WTC11 (cell line): ENCODE data around the gene RAD23A. TPM values are rescaled to one million over a fixed set of nuclear protein-coding genes. Genes with fewer than 3 reads are reported as not detected.
"Not testable (repeated sequence)": the region's sequence is repeated elsewhere in the genome, so short reads cannot be mapped to it uniquely, and the experiment has no call there.

ENCODE experiments used
- ATAC-seq: fragments of 200-7000 bp; cut with Tn5 transposase; 2 replicates; pipeline ENCODE4 v1.10.0; 2021; ENCODE audit warnings: mild to moderate bottlenecking, moderate library complexity
- CTCF ChIA-PET: fragments of 300-600 bp; sonication (Branson Sonifier 250); formaldehyde crosslinking; loops from one replicate; lab custom pipeline; 2021; ENCODE audit warnings: antibody characterized with exemption; lab: Charles Lee
- POLR2A ChIA-PET: fragments of 350-600 bp; sonication (Branson Sonifier 250); formaldehyde crosslinking; loops from one replicate; lab custom pipeline; 2021; ENCODE audit warnings: antibody characterized with exemption; lab: Charles Lee
- DNase-seq: peaks from one replicate; pipeline ENCODE4 v3.0.0; 2021; ENCODE audit warnings: low spot score
- H3K27ac Mint-ChIP-seq: 2 replicates; pipeline ENCODE4 v1.8.0; 2021; ENCODE audit warnings: mixed read lengths
- H3K27me3 Mint-ChIP-seq: 2 replicates; pipeline ENCODE4 v1.8.0; 2021; ENCODE audit warnings: low read depth, mild to moderate bottlenecking, moderate library complexity, mixed read lengths
- H3K36me3 Mint-ChIP-seq: 2 replicates; pipeline ENCODE4 v1.8.0; 2021; ENCODE audit warnings: mixed read lengths
- H3K4me1 Mint-ChIP-seq: 2 replicates; pipeline ENCODE4 v1.8.0; 2022; ENCODE audit warnings: mixed read lengths
- H3K4me3 Mint-ChIP-seq: 2 replicates; pipeline ENCODE4 v1.8.0; 2021; ENCODE audit warnings: mild to moderate bottlenecking, moderate library complexity, mixed read lengths
- H3K9me3 Mint-ChIP-seq: 2 replicates; pipeline ENCODE4 v1.8.0; 2021; ENCODE audit warnings: mixed read lengths
- ATF2 ChIP-seq: sonication (generic); formaldehyde crosslinking; IDR thresholded peaks from 2 replicates; pipeline ENCODE4 v1.8.1; 2022; ENCODE audit warnings: low read depth, missing genetic modification reagents, borderline replicate concordance
- CREB1 ChIP-seq: sonication (generic); formaldehyde crosslinking; IDR thresholded peaks from 2 replicates; pipeline ENCODE4 v1.8.0; 2023; ENCODE audit warnings: mild to moderate bottlenecking, missing genetic modification reagents
- E2F5 ChIP-seq: sonication (generic); formaldehyde crosslinking; IDR thresholded peaks from 2 replicates; pipeline ENCODE4 v1.8.1; 2022; ENCODE audit warnings: mild to moderate bottlenecking, moderate library complexity, missing genetic modification reagents
- ELF4 ChIP-seq: sonication (generic); formaldehyde crosslinking; IDR thresholded peaks from 2 replicates; pipeline ENCODE4 v1.8.1; 2022; ENCODE audit warnings: low read depth, mild to moderate bottlenecking, moderate library complexity, missing genetic modification reagents
- ERG ChIP-seq: fragments of 250-450 bp; sonication (Bioruptor Pico); IDR thresholded peaks from 2 replicates; pipeline ENCODE4 v1.8.0; 2021; ENCODE audit warnings: mild to moderate bottlenecking
- ESRRA ChIP-seq: sonication (generic); formaldehyde crosslinking; IDR thresholded peaks from 2 replicates; pipeline ENCODE4 v1.8.1; 2022; ENCODE audit warnings: mild to moderate bottlenecking, missing genetic modification reagents, borderline replicate concordance
- FOXJ3 ChIP-seq: sonication (generic); formaldehyde crosslinking; IDR thresholded peaks from 2 replicates; pipeline ENCODE4 v1.9.0; 2021; ENCODE audit warnings: missing genetic modification reagents, mild to moderate bottlenecking, borderline replicate concordance
- HMGXB4 ChIP-seq: sonication (generic); formaldehyde crosslinking; IDR thresholded peaks from 2 replicates; pipeline ENCODE4 v1.8.1; 2023; ENCODE audit warnings: mild to moderate bottlenecking, moderate library complexity, missing genetic modification reagents
- JUN ChIP-seq: sonication (generic); formaldehyde crosslinking; IDR thresholded peaks from 2 replicates; pipeline ENCODE4 v1.8.0; 2023; ENCODE audit warnings: mild to moderate bottlenecking, missing genetic modification reagents
- ZBTB43 ChIP-seq: sonication (generic); formaldehyde crosslinking; IDR thresholded peaks from 2 replicates; pipeline ENCODE4 v1.8.1; 2023; ENCODE audit warnings: mild to moderate bottlenecking, missing genetic modification reagents
- ZNF121 ChIP-seq: sonication (generic); formaldehyde crosslinking; IDR thresholded peaks from 2 replicates; pipeline ENCODE4 v1.8.0; 2023; ENCODE audit warnings: missing genetic modification reagents
- ZNF281 ChIP-seq: sonication (generic); formaldehyde crosslinking; IDR thresholded peaks from 2 replicates; pipeline ENCODE4 v1.8.0; 2023; ENCODE audit warnings: mild to moderate bottlenecking, missing genetic modification reagents
- ZNF532 ChIP-seq: fragments of 250-450 bp; sonication (Bioruptor Pico); IDR thresholded peaks from 2 replicates; pipeline ENCODE4 v1.9.0; 2021; ENCODE audit warnings: mild to moderate bottlenecking, borderline replicate concordance
- total RNA-seq: library from RNA; stranded (reverse); gene quantifications from 3 replicates; pipeline ENCODE4 v1.2.3, GENCODE V29; 2021

RAD23A gene
- total RNA-seq, 1 experiment from 2014 or later = 84.3 TPM

GRCh38 chr19:12953799-12954611, 8.3 kb downstream of the RAD23A start (continued):
- TF ChIP-seq FOXJ3 (CRISPR knock-in tag) = no peak
- no peak for TF ChIP-seq ZNF532 (CRISPR knock-in tag)
- TF ChIP-seq JUN = no peak

GRCh38 chr19:12954612-12954962, 8.9 kb downstream of the RAD23A start:
- TF ChIP-seq ESRRA (CRISPR knock-in tag) = no peak
- no peak for DNase-seq
- Mint-ChIP-seq H3K4me1 (peaks cover 26% of the 10 kb centered on the region), H3K27ac (peak overlapping the region; percentile 98), H3K36me3 (peaks cover 36% of the 10 kb centered on the region), H3K27me3 (no peaks in the 10 kb centered on the region), H3K4me3 (no peak overlapping the region), H3K9me3 (no peaks in the 10 kb centered on the region)
- no peak for ATAC-seq
- POLR2A ChIA-PET = interaction anchor here (1.7 to 2.6 kb wide), 3 partner anchors 8 to 41 kb away, joined by 4 to 10 read pairs (median 6); partner anchors contain the start of gene RAD23A
- CTCF ChIA-PET = interaction anchor here (1.7 to 5.4 kb wide), 3 partner anchors 11 to 70 kb away, joined by 4 to 57 read pairs (median 5); no protein-coding TSS in a partner anchor

GRCh38 chr19:12955575-12955974, 9.9 kb downstream of the RAD23A start:
- Mint-ChIP-seq H3K4me3 (peak overlapping the region; percentile 90), H3K36me3 (peaks cover 28% of the 10 kb centered on the region), H3K27ac (peak overlapping the region; percentile 94), H3K4me1 (peaks cover 26% of the 10 kb centered on the region)
- ChIA-PET CTCF (interaction anchor here (0.6 to 5.4 kb wide), 5 partner anchors 10 to 163 kb away, joined by 3 to 57 read pairs (median 4); no protein-coding TSS in a partner anchor), POLR2A (interaction anchor here (2.6 kb wide), 1 partner anchor 9 kb away, joined by 10 read pairs; the partner anchor contains the start of gene RAD23A)
- not testable (repeated sequence) for DNase-seq, ATAC-seq, H3K27me3 Mint-ChIP-seq, H3K9me3 Mint-ChIP-seq

GRCh38 chr19:12955996-12956395, 10.3 kb downstream of the RAD23A start:
- ChIA-PET CTCF (interaction anchor here (0.6 to 5.4 kb wide), 4 partner anchors 9 to 163 kb away, joined by 3 to 57 read pairs (median 4); no protein-coding TSS in a partner anchor), POLR2A (interaction anchor here (0.6 to 2.6 kb wide), 3 partner anchors 9 to 62 kb away, joined by 3 to 10 read pairs (median 6); partner anchors contain the start of gene RAD23A)
- H3K27me3 Mint-ChIP-seq = peaks cover 2% of the 10 kb centered on the region; the same call in 1 of the 2 replicates
- peak overlapping the region; percentile 90 for H3K4me3 Mint-ChIP-seq
- peaks cover 26% of the 10 kb centered on the region for H3K4me1 Mint-ChIP-seq
- H3K9me3 Mint-ChIP-seq = peaks cover 3% of the 10 kb centered on the region
- no peak for ATAC-seq
- DNase-seq = no peak
- peaks cover 24% of the 10 kb centered on the region for H3K36me3 Mint-ChIP-seq
- peak overlapping the region; percentile 55 for H3K27ac Mint-ChIP-seq
- TF ChIP-seq ATF2 (no peak), ZBTB43 (CRISPR knock-in tag) (no peak), HMGXB4 (CRISPR knock-in tag) (no peak), ELF4 (CRISPR knock-in tag) (no peak), ZNF281 (no peak), E2F5 (CRISPR knock-in tag) (no peak), ZNF121 (CRISPR knock-in tag) (no peak), CREB1 (no peak), ERG (CRISPR knock-in tag) (no peak)
